BJ (cell line): ENCODE results near the gene MIGA1. TPM values are rescaled to one million over a fixed set of nuclear protein-coding genes. Genes with fewer than 3 reads are reported as not detected.

Source experiments
- CTCF ChIA-PET: fragments of 350-600 bp; formaldehyde crosslinking; extraction: SDS; loops from one replicate; lab custom pipeline; 2021; ENCODE audit warnings: antibody characterized with exemption, inconsistent platforms; lab: Yijun Ruan, JAX
- POLR2A ChIA-PET: fragments of 300-600 bp; sonication (Branson Sonifier 250); formaldehyde crosslinking; extraction: SDS; loops from one replicate; lab custom pipeline; 2021; ENCODE audit warnings: antibody characterized with exemption; lab: Charles Lee
- DNase-seq: peaks from one replicate; pipeline ENCODE4 v3.0.0-alpha.2; 2011; ENCODE audit warnings: low read depth
- H3K27me3 ChIP-seq: 2 replicates; pipeline ENCODE4 v1.6.0; 2011; ENCODE audit warnings: low read length; ENCODE audit not compliant: control insufficient read depth, insufficient read depth
- H3K36me3 ChIP-seq: 2 replicates; pipeline ENCODE4 v1.5.1; 2011; ENCODE audit warnings: low read length; ENCODE audit not compliant: control insufficient read depth, insufficient read depth
- H3K4me3 ChIP-seq: 2 replicates; pipeline ENCODE4 v1.5.1; 2011; ENCODE audit warnings: low read depth, mild to moderate bottlenecking, control low read depth, low read length
- polyA plus RNA-seq: library from polyadenylated mRNA; depleted of rRNA; stranded (reverse); fragments of >200 nt; gene quantifications from 2 replicates; pipeline ENCODE4 v1.2.3, GENCODE V29; 2011
- TF ChIP-seq, protein P1 (sequence below): IDR thresholded peaks from 2 replicates; pipeline ENCODE4 v1.5.1; 2011; ENCODE audit warnings: low read depth, mild to moderate bottlenecking, control low read depth, inconsistent platforms, low read length, moderate library complexity; ENCODE audit not compliant: insufficient read depth

Gene MIGA1
- polyA plus RNA-seq, 1 experiment, result 3.3 TPM

DNA sequence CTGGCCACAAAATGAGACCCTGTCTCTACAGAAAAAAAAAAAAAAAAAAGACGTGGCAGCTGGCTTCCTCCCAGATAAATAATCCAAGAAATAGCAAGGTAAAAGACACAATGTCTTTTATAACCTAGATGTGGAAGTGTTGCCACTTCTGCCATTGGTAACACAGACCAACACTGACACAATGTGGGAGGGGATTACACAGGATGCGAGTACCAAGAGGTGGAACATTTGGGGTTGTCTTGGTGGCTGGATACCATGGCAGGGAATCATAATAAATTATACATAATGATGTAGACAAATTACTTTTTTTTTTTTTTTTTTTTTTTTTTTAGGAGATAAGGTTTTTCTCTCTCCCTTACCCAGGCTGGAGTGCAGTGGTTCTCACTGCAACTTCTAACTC is 103.0 kb downstream of the MIGA1 start:
- Histone ChIP-seq H3K4me3 (no peak overlapping the region), H3K36me3 (no peaks in the 10 kb centered on the region), H3K27me3 (no peaks in the 10 kb centered on the region)
- POLR2A ChIA-PET, result no interaction called here
- no peak for DNase-seq
- TF ChIP-seq, protein P1, sequence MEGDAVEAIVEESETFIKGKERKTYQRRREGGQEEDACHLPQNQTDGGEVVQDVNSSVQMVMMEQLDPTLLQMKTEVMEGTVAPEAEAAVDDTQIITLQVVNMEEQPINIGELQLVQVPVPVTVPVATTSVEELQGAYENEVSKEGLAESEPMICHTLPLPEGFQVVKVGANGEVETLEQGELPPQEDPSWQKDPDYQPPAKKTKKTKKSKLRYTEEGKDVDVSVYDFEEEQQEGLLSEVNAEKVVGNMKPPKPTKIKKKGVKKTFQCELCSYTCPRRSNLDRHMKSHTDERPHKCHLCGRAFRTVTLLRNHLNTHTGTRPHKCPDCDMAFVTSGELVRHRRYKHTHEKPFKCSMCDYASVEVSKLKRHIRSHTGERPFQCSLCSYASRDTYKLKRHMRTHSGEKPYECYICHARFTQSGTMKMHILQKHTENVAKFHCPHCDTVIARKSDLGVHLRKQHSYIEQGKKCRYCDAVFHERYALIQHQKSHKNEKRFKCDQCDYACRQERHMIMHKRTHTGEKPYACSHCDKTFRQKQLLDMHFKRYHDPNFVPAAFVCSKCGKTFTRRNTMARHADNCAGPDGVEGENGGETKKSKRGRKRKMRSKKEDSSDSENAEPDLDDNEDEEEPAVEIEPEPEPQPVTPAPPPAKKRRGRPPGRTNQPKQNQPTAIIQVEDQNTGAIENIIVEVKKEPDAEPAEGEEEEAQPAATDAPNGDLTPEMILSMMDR, result no peak
- CTCF ChIA-PET, result no interaction called here

DNA sequence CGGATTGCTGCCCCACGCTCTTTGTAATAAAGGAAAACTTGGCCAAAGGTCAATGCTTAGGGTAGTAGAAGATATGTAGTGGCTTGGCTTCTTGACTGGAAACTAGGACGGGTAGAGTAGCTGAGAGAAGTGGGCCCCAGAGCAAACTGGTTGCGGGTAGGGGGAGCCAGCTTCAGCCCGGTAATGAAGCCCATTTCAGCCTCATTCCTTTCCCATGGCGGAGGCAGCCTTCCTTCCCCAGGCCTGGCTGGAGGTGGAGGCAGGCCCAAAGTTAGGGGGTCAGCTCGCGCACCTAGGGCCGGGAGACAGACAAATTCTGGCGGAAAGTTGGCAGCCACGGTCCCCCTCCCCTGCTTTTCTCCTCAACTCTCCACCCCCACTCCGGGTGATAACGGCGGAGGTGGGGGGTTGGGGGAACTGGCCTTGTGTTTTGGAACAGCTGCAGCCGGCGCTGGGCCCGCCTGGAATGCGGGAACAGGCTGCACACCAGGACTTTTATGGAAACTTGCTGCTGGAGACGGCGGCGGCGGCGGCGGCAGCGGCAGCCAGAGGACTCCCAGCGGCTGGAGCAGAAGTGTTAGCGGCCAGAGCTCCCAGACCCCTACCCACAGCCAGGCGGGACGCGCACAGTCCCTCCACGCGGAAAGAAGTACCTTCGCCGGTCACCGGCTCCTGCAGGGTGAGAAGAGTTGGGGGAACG is 108.8 kb downstream of the MIGA1 start, which contains the start of gene NEXN:
Gene NEXN (plus strand): TSS at position 544 of the 700 bp plus-strand sequence. CDS start 27,483 bp downstream, outside the sequence.
- H3K4me3 ChIP-seq, result peak within 1 kb of the TSS; percentile 77
- H3K27me3 ChIP-seq, result no peaks in the 10 kb centered on the region
- POLR2A ChIA-PET, result interaction anchor here (0.5 to 0.7 kb wide), 2 partner anchors 43 to 351 kb away, joined by 3 to 13 read pairs; no protein-coding TSS in a partner anchor
- DNase-seq, result peak; percentile 21
- TF ChIP-seq, protein P1, result peak; percentile 36
- H3K36me3 ChIP-seq, result peaks cover 1% of the 10 kb centered on the region; the same call in 1 of the 2 replicates
- CTCF ChIA-PET, result interaction anchor here (1.4 kb wide), 1 partner anchor 232 kb away, joined by 3 read pairs; no protein-coding TSS in a partner anchor

DNA sequence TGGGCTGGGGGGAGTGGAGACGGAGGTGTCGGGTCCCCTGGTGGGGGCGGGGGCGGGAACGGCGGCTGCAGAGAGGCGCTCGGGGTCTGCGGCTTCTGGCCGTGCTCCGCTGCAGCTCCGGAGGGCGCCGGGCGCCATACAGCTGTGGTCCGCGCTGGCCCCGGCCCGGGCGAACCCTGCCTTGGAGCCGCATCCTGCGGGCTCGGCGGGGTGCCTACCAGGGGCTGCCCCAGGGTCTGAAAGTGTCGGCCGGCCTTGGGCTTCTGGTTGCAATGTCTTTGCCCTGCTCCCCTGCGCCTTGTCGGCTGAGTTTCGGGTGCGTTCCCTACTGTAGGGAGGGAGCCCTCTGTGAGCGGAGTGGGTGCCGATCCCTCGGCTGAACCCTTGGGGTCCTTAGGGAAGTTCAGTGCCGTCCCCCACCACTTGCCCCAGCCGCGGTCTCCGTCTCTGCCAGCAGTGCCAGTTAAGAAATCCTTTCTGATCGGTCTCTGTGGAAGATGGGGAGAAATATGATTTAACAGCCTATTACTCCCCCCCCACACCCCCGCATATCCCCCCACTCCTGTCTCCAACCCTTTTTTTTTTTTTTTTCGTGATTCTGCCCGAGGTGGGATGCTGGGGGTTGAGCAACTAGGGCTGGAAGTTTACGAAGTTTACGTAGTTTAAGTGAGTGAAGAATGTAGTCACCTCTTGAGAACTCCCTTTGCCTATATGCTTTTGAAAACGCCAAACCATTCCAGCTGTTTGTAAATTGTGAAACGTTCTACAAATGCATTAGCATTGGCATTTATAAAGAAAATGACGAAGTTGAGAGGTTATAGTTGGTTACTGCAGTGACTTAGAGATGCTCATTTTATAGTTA is 109.6 kb downstream of the MIGA1 start:
- CTCF ChIA-PET, result interaction anchor here (1.4 kb wide), 1 partner anchor 233 kb away, joined by 3 read pairs; no protein-coding TSS in a partner anchor
- POLR2A ChIA-PET, result no interaction called here
- peak overlapping the region; percentile 77 for H3K4me3 ChIP-seq
- DNase-seq, result peak; percentile 19
- TF ChIP-seq, protein P1, result no peak
- peaks cover 1% of the 10 kb centered on the region; the same call in 1 of the 2 replicates for H3K36me3 ChIP-seq
- H3K27me3 ChIP-seq, result no peaks in the 10 kb centered on the region

DNA sequence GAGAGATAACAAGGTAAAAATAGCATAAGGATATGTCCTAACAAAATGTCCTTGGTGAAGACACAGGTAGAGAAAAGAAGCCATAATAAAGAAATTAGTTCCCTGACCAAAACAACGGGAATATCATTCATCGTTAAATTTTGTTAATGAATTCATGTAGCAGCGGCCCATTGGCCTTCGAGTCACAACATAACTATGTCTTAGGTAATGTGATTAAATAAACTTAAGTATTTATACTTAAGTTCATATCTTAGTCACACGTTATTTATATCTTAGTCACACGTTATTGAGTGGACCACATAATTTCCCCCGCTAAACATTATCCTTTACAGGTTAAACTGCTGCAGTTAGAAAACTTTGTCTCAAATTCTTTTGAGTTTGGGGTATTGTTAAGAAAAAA is 110.2 kb downstream of the MIGA1 start:
- peaks cover 1% of the 10 kb centered on the region; the same call in 1 of the 2 replicates for H3K36me3 ChIP-seq
- ChIA-PET POLR2A (no interaction called here), CTCF (no interaction called here)
- no peaks in the 10 kb centered on the region for H3K27me3 ChIP-seq
- DNase-seq, result peak; percentile 44
- H3K4me3 ChIP-seq, result peak overlapping the region; percentile 77
- TF ChIP-seq, protein P1, result no peak

DNA sequence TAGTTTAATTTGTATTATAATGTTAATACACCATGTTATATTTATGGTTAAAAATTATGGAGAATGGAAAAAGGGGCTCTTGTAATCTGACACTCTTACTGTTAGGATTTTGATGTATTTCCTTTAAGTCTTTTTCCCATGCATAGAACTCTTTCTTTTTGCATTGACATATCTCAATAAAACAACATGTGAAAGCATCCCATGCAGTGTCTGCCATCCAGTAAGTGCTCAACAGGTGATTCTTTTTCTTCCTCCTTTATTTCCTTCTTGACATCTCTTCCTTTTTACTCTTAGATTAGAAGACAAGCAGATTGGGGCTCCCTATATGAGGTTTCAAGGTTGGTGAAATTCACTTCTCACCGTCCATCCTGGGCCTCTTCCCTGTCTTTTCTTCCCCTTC is 111.8 kb downstream of the MIGA1 start:
- no peak for DNase-seq
- H3K4me3 ChIP-seq, result no peak overlapping the region
- no peaks in the 10 kb centered on the region for H3K27me3 ChIP-seq
- TF ChIP-seq, protein P1, result no peak
- H3K36me3 ChIP-seq, result peaks cover 1% of the 10 kb centered on the region; the same call in 1 of the 2 replicates
- ChIA-PET CTCF (interaction anchor here (0.6 kb wide), 1 partner anchor 218 kb away, joined by 3 read pairs; no protein-coding TSS in a partner anchor), POLR2A (no interaction called here)
